ENCODE data around the gene NACC2.

- TF ChIP-seq POLR2A (IDR thresholded peaks at IDR 0.05) (no peak), CTCF (IDR thresholded peaks at IDR 0.05) (no peak)
These were observed 100.4 kb downstream of the NACC2 start for GRCh38 chr9:135994501-135995192.
